ENCODE data around the gene RNU5D-1.

RNU5D-1 gene

DNA sequence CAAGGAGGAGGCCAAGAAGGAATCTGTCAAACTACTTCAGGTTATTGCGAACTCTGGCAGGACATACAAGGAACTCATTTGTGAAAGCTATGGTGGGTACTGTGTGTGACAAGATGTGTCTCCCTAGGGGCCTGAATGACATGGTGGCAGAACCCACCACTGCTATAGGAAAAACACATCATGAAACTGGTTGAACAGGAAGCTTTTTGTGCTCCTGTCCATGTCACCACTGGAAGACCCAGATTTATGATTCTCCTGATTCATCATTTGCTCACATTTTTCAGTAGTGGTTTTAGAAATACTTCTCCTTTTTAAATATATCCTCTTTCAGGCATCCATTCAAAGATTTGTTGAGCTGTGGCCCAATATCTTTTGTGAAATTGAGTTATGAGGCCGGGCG, 32.8 kb downstream of the RNU5D-1 start:
- DNase-seq, result no peak

DNA sequence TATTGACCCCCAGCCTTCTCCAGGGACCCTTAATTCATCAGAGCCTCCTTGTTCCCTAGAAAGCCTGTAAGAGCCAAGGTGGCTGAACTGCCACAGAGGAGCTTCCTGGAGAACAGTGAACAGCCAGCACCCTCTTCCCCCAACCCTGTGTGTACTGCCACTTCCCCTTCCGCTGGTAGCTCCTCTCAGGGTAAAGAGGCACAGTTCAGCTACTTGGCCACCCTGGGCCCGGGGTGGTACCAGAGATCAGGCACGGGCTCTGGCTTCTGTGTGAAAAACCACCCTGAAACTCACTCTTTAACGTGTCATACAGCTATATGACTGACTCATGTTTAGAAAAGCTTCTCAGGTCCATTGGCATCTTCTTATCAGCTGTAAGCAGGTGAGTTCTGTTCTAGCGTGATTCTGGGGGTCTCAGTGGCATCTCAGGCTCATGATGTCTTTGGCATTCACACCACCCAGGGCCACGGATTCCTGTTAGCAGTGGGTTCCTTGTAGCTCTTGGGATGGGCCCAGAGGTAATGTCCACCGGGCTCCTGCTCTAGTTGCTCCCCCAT, 34.1 kb downstream of the RNU5D-1 start:
- peak; percentile 27 to 31 for DNase-seq

DNA sequence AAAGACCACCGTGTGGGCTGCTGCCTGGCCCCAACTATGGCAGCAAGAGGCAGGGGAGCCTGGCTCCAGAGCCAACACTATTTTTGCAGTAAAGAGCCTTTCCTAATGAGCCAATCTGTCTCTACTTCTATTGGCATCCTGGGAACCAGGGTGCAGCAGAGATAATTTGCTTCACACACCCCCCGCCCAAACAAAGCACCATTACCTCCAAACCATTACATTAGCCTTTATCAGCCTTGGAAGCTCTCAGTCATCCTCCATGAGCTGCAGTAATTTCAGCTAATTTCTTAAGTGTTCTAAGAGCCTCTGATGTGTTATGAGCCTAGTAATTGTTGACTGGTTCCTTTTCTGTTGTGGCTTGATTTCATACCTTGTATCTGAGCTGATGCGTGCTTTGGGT, 34.9 kb downstream of the RNU5D-1 start:
- no peak for DNase-seq

DNA sequence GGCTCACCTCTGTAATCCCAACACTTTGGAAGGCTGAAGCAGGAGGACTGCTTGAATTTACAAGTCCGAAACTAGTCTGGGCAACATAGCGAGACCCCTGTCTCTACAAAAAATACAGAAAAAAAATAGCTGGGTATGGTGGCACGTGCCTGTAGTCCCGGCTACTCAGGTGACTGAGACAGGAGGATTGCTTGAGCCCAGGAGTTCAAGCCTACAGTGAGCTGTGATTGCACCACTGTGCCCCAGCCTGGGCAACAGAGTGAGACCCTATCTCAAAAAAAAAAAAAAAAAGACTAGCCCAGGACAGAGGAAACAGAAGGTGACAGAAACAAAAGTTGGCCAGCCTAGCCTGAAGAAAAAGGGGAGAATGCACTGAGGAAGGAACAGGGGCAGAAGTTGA, 35.3 kb downstream of the RNU5D-1 start:
- DNase-seq, result no peak

DNA sequence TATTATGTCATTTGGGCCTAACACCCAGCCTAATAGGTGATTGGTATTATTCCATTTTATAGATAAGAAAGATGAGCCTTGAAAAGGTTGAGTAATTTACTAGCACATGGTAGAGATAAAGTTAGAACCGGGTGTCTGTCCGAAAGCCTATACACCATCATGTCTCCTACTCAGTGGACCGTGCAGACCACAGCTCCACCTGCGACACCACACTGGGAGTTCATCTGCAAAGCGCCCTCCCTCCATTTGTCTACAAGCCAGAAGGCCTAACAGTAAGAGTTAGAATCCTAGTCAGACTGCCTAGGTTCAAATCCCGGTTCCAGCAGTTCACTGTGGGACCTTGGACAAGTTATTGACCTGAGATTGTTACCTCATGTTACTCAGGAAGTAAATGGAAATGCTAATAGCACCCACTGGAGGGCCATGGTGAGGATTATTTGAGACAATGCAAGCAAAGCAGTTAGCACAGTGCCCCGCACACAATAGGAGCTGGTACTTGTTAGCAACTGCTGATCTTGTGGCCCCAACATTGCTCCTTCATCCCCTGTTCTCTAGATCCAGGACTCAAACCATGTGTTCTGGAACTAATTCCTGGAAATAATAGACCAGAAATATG, 36.0 kb downstream of the RNU5D-1 start:
- DNase-seq, result no peak

DNA sequence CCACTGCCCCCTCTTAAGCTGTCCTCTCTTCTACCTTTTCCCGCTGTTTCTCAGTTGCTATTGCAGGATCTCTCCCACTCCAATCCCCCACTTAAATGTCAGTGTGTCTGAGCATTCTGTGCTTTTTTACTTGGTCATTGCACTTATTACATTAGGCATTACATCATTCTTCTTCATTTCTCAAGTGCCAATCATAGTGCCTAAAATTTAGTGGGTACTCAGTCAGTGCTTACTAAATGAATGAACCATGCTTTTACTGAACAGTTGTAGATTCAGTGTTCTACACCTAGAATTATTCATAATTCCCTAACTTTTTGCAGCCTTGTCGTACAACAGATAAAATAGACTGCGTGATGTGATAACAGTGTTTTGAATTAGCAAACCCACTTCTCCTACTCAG, 37.1 kb downstream of the RNU5D-1 start:
- DNase-seq, result no peak

DNA sequence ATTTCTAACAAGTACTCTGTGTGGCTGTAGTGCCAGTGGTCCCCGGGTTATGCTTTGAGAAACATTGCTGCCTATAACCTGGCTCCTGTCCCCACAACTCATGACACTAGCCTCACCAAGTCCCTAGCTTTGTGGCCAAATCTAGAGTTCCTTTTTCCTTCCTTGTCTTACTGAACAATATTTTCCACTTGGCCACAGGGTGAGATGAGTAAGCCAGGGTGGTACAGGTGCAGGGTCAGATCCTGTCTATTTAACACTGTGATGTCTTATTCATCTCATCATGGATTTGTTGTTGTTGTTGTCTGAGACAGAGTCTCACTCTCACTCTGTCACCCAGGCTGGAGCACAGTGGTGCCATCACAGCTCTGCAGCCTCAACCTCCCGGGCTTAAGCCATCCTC, 37.8 kb downstream of the RNU5D-1 start:
- DNase-seq, result no peak

DNA sequence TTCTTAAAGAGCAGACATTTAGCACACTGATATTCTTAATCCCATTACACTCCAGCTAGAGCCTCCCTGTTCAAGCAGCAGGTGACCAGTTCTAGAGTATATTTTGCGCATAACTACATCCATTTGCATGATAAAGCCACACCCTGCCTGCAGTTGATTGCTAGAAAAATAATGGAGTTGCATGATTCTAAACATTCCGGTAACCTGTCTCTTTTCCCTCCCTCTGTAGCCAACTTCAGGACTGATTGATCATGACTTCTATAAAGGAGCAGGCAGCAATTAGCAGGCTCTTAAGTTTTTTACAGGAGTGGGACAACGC, 41.6 kb downstream of the RNU5D-1 start:
- no peak for DNase-seq

DNA sequence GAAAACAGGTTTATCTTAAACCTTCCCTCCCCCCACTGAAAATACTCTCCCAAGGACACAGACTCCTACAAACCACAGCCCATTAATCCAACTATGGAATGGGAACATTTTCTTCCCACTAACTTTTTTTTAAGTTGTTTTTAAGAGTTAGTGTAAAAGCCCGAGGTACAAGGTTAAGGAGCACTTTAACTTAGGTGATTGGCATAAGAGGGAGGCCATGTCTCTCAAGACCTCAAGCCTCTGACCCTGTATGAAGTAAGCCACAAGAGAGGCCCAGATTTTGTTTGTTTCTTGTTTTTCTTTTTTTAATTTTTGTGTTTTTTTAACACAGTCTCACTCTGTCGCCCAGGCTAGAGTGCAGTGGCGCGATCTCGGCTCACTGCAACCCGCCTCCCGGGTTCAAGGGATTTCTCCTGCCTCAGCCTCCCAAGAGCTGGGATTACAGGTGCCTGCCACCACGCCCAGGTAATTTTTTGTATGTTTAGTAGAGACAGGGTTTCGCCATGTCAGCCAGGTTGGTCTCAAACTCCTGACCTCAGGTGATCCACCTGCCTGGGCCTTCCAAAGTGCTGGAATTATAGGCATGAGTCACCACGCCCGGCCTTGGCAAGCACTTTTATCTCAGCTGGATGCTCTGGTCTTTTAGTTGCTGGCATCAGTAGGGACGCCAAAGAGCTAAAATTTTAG, 42.1 kb downstream of the RNU5D-1 start:
- no peak for DNase-seq

DNA sequence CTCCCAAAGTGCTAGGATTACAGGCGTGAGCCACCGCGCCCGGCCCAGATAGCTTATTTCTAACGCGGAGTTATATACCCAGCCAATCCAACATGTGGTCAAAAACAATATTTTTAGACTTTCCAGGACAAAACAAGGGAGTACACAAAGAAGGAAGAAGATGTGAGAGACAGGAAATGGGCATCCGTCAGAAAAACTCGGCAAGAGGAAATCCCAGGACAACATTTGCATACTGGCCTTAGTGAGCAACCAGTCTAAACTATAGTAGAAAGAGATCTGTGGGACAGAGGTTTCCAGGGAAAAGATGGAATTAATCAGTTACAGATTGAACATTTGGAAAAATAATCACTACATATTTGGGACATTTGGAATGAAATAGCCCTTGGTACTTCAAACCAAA, 45.1 kb downstream of the RNU5D-1 start:
- no peak for DNase-seq

DNA sequence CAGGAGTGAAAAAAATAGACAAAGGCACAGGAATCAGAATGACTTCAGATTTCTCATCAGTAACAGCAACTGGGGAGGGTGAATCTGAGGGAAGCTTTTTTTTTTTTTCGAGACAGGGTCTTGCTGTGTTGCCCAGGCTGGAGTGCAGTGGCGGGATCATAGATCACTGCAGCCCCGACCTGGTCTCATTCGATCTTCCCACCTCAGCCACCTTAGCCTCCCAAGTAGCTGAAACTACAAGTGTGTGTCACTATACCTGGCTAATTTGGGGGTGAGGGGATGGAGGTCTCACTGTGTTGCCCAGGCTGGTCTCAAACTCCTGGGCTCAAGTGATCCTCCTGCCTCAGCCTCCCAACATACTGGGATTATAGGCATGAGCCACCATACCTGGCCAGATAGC, 45.8 kb downstream of the RNU5D-1 start:
- no peak for DNase-seq

DNA sequence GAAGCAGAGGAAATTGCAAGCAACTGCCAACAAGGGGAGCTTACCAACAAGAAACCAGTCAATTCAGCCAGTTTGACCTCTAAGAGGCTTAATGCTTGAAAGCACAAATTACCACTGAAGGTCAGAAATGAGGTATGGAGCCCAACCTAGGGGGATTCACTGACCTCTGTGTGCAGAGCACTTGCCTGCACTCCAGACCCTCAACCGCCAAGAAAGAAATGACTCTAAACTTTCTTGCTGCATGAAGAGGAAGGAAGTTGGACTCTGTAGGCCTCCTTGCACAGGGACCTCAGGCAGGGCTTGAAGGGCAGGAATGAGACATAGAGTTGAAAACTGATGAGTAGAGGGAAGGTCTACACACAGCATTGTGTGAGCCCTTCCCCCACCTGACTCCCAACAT, 46.4 kb downstream of the RNU5D-1 start:
- no peak for DNase-seq

DNA sequence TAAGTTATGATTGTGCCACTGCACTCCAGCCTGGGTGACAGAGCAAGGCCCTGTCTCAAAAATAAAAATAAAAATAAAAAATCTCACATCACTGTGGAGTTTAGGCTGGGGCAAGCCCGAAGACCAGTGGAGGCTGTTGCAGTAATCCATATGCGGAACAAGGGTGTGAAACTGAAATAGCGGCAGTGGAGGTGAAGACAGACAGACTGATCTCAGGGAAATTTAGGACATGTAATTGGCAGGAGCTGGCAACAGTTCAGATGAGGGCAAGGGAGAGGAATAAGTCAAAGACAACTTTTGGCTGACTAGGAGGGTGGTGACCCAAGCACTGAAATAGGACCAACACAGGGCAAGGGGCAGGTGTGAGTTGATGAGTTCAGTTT, 48.1 kb downstream of the RNU5D-1 start:
- DNase-seq, result no peak

DNA sequence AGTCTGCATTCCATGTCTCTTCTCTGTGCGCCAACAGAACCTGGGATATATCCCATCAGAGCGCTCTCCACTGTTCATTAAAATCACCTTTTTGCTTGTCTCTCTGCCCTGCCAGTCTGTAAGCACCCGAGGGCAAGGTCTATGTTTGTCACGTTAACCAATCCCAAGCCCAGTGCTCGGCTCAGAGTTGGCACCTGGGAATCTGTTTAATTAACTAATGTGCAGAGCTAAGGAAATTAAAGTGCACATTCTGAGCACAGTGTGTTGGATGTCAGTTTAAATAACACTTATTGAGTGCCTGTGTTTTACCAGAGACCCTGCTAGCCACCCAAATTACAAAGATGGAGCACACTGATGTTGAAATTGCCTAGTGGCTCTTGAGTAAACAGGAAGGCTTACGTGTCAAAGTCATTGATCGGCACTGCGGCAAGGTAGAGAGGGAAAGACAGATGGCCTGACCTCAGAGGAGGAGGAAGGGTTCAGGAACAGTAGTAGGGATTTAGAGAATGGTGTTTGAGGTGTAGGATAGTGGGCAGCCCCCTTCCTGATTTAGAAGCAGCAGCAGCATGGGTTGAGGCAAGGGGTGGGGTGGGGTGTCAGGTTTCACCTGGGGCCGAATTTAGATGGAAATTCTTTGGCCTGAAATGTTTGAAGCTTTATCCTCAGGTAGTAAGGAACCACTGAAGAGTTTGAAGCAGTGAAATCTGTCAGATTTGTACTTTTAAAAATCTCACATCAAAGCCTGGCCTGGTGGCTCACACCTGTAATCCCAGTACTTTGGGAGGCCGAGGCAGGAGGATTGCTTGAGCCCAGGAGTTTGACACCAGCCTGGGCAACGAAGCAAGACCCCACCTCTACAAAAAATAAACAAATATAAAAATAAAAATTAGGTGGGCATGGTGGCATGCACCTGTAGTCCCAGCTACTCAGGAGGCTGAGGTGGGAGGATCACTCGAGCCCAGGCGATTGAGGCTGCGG, 48.8 kb downstream of the RNU5D-1 start:
- no peak for DNase-seq
